ENCODE data around the gene LACC1.

LACC1 gene

DNA sequence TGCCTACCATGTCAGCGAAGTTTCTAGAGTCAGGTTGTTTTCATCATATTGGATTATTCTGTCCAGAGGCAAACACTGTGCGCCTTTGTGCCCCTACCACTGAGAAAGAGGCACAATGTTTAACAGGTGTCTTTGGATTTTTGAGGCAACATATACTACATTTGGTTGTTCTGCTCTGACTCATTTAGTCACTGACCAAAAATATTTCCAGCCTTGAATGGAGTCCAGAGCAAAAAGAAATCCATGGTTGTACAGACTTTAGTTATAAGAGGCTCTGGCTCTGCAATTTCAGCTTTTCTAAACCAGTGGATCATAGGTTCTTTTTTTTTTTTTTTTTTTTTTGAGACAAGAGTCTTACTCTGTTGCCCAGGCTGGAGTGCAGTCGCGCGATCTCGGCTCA is 35.7 kb downstream of the LACC1 start:
- TF ChIP-seq, protein P1, sequence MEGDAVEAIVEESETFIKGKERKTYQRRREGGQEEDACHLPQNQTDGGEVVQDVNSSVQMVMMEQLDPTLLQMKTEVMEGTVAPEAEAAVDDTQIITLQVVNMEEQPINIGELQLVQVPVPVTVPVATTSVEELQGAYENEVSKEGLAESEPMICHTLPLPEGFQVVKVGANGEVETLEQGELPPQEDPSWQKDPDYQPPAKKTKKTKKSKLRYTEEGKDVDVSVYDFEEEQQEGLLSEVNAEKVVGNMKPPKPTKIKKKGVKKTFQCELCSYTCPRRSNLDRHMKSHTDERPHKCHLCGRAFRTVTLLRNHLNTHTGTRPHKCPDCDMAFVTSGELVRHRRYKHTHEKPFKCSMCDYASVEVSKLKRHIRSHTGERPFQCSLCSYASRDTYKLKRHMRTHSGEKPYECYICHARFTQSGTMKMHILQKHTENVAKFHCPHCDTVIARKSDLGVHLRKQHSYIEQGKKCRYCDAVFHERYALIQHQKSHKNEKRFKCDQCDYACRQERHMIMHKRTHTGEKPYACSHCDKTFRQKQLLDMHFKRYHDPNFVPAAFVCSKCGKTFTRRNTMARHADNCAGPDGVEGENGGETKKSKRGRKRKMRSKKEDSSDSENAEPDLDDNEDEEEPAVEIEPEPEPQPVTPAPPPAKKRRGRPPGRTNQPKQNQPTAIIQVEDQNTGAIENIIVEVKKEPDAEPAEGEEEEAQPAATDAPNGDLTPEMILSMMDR (IDR thresholded peaks at IDR 0.05; ENCODE audit: borderline replicate concordance, control extremely low read depth, extremely low read depth, insufficient read depth, missing control alignments) = no peak
- in situ Hi-C loops (cut with MboI; ENCODE audit: low sequenced_read_pairs, unreplicated experiment) = no loop called here
- no peak for DNase-seq (ENCODE audit: low spot score)

DNA sequence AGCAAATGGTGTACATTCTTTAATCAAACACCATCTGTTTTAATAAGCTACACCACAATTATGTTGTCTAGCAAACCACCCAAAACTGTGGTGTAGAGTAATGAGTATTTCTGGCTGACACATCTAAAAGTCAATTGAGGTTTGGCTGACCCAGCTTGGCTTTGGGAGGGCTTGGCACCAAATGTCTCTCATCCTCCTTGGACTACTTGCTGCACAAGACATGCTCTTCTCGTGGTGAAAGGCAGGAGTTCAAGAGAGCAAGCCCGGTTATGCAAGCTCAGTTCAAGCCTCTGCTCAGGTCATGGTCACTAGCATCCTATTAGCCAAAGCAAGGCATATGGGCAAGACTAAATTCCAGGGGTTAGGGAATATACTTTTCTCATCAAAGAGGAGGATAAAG is 37.1 kb downstream of the LACC1 start:
- DNase-seq (ENCODE audit: low spot score) = no peak
- in situ Hi-C loops (cut with MboI; ENCODE audit: low sequenced_read_pairs, unreplicated experiment) = no loop called here

DNA sequence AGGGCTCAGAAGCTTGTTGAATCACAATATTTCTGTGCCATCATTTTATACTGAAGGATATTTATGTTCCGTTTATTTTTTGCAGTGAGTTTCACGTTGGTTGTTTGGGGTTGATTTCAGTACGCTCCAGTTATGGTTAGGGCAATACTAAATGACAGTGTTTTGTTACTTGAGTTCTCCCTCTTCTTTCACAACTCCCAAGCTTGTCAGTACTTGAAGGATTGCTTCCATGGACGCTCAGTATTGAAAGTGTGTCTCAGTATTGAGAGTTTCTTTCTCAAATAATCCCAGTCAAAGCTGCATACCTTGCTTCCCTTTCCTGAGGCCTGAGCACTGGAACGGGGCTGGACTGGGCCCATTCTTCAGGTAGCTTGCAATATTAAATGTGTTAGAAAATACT is 38.9 kb downstream of the LACC1 start:
- TF ChIP-seq, protein P1 (IDR thresholded peaks at IDR 0.05; ENCODE audit: borderline replicate concordance, control extremely low read depth, extremely low read depth, insufficient read depth, missing control alignments) = no peak
- DNase-seq (ENCODE audit: low spot score) = no peak
- in situ Hi-C loops (cut with MboI; ENCODE audit: low sequenced_read_pairs, unreplicated experiment) = no loop called here

More for the DNA sequence above, 37.1 kb downstream of the LACC1 start:
- TF ChIP-seq, protein P1 (IDR thresholded peaks at IDR 0.05; ENCODE audit: borderline replicate concordance, control extremely low read depth, extremely low read depth, insufficient read depth, missing control alignments) = no peak

DNA sequence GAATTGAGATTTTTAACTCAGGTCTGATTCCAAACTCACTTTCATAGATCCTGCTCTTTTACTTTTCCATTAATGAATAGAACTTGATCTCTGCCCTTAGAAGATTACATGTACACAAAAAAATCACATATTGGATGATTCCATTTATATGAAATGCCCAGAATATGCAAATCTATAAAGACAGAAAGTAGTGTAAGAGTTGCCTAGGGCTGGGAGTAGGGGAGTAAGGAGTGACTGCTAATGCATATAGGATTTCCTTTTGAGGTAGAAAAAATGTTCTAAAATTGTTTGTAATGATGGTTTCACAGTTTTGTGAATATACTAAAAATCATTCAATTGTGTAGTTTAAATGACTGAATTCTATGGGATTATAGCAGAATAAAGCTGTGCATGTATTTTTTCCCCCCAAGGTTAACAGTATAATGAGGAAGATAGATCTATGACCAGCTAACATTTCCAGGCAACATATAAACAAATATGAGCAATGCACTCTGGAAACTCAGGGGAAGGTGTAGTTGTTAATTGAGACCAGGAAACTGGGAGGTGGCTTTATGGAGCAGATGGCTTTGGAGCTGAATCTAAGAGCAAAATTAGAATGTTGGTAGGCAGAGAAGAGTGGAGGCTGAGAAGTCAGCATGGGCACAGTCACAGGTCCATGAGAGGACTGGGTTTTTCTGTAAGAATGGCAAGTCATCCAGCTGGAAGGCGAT is 41.4 kb downstream of the LACC1 start:
- DNase-seq (ENCODE audit: low spot score) = no peak
- TF ChIP-seq, protein P1 (IDR thresholded peaks at IDR 0.05; ENCODE audit: borderline replicate concordance, control extremely low read depth, extremely low read depth, insufficient read depth, missing control alignments) = no peak
- in situ Hi-C loops (cut with MboI; ENCODE audit: low sequenced_read_pairs, unreplicated experiment) = no loop called here

DNA sequence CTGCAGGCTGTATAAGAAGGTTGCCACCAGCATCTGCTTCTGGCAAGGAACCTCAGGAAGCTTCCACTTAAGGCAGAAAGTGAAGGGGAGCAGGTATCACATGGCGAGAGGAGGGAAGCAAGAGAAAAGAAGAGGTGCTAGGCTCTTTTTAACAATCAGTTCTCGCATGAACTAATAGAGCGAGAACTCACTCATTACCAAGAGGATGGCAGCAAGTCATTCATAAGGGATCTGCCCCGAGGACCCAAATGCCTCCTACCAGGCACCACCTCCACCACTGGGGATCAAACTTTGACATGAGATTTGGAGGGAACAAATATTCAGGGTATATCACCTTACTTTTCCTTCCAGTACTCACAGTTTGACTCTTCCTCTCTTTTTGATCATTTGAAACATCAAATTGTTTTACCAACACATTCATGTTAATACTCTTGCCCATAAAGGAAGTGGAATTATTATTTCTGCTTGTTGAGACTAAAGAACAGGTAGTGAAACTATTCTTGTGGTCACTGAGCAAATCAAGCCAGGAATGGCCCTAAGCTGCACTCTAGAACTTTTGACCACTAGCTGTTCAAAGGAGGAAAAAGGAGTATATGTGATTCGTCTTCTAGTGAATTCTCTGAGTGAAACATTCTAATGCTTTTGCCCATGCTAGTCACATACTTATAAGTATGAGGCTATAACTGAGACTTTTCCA is 45.0 kb downstream of the LACC1 start:
- DNase-seq (ENCODE audit: low spot score) = no peak
- in situ Hi-C loops (cut with MboI; ENCODE audit: low sequenced_read_pairs, unreplicated experiment) = no loop called here
- TF ChIP-seq, protein P1 (IDR thresholded peaks at IDR 0.05; ENCODE audit: borderline replicate concordance, control extremely low read depth, extremely low read depth, insufficient read depth, missing control alignments) = no peak

DNA sequence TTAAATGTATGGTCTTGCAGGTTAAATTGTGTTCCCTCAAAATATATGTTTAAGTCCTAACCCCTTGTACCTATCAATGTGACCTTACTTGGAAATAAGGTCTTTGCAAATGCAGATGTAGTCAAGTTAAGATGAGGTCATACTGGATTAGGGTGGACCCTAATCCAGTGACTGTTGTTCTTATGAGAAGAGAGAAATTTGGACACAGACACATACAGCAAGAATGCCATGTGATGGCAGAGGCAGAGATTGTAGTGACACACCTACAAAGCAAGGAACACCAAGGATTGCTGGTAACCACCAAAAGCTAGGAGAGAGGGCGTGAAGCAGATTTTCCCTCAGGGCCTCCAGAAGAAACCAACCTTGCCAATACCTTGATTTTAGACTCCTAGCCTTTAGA is 50.2 kb downstream of the LACC1 start:
- TF ChIP-seq, protein P1 (IDR thresholded peaks at IDR 0.05; ENCODE audit: borderline replicate concordance, control extremely low read depth, extremely low read depth, insufficient read depth, missing control alignments) = no peak

More for the DNA sequence above, 50.2 kb downstream of the LACC1 start:
- no peak for DNase-seq (ENCODE audit: low spot score)
- in situ Hi-C loops (cut with MboI; ENCODE audit: low sequenced_read_pairs, unreplicated experiment) = no loop called here
